ENCODE data around the gene UBXN7.
"Not testable (repeated sequence)": the region's sequence is repeated elsewhere in the genome, so short reads cannot be mapped to it uniquely, and the experiment has no call there.

DNA sequence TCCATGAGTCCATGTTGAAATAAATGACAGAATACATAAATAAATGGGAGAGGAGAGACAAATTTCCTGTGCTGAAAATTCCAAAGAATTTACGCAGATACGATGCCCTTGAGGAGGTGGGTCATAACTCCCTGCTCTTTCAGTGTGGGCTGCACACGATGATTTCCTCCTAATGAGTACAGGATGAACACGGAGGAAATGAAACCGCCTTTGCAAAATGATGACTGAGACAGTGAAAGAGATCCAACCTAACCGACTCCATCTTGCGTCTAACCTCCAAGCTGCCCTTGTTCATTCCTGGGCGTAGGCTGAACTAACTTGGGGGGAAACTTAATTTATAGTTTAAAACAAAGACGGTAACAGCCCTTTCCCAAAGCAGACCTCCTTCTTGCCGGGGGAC is 129.7 kb downstream of the UBXN7 start:
- not testable (repeated sequence) for TF ChIP-seq POLR2AphosphoS5 (IDR thresholded peaks at IDR 0.05; ENCODE audit: borderline replicate concordance, low read depth, low read length); EZH2 (IDR thresholded peaks at IDR 0.05)

Data from SK-N-MC (cell line).